K562 (cell line): ENCODE results near the gene NKAPL. TPM values are rescaled to one million over a fixed set of nuclear protein-coding genes. Genes with fewer than 3 reads are reported as not detected.
A peak's percentile ranks its signal among the peaks of the same experiment; 100 is the strongest.

ENCODE experiments used
- ELF2 ChIP-seq: fragments of 250-450 bp; sonication (Bioruptor Pico); IDR thresholded peaks from 2 replicates; pipeline ENCODE4 v1.5.0; 2021; ENCODE audit warnings: mild to moderate bottlenecking
- EZH2 ChIP-seq: IDR thresholded peaks from 2 replicates; pipeline ENCODE4 v1.6.1; 2012; ENCODE audit warnings: low read depth, mild to moderate bottlenecking, inconsistent platforms, low read length, borderline replicate concordance
- FOXA1 ChIP-seq: fragments of 450-650 bp; IDR thresholded peaks from 2 replicates; pipeline ENCODE4 v1.6.1; 2016; ENCODE audit warnings: mild to moderate bottlenecking, borderline replicate concordance
- HSF4 ChIP-seq: fragments of 250-450 bp; sonication (Bioruptor Pico); IDR thresholded peaks from 2 replicates; pipeline ENCODE4 v2.1.2; 2022; ENCODE audit warnings: mild to moderate bottlenecking, moderate library complexity, borderline replicate concordance
- KDM4B ChIP-seq, 2 experiments: fragments of 450-650 bp in 1 of 2; sonication (generic) in 1 of 2; IDR thresholded peaks; 2 replicates each; pipeline ENCODE4 v1.6.1; 2016 to 2017; ENCODE audit warnings: borderline replicate concordance in 2 of 2, antibody characterized with exemption in 1 of 2, low read depth in 1 of 2, mild to moderate bottlenecking in 1 of 2
- MAFF ChIP-seq: IDR thresholded peaks from 2 replicates; pipeline ENCODE4 v1.6.1; 2012; ENCODE audit warnings: low read length, improper control_type of control experiment
- MAFK ChIP-seq: IDR thresholded peaks from 2 replicates; pipeline ENCODE4 v1.6.1; 2011; ENCODE audit warnings: low read length, improper control_type of control experiment
- MEF2A ChIP-seq: IDR thresholded peaks from 2 replicates; pipeline ENCODE4 v1.6.1; 2011; ENCODE audit warnings: low read depth, mild to moderate bottlenecking, low read length, moderate library complexity; ENCODE audit not compliant: control insufficient read depth
- MGA ChIP-seq: fragments of 450-650 bp; IDR thresholded peaks from 2 replicates; pipeline ENCODE4 v1.6.1; 2016; ENCODE audit warnings: mild to moderate bottlenecking, moderate library complexity
- MITF ChIP-seq: IDR thresholded peaks from 2 replicates; pipeline ENCODE4 v1.6.1; 2014; ENCODE audit warnings: antibody characterized with exemption
- NR3C1 ChIP-seq: sonication (generic); formaldehyde crosslinking; IDR thresholded peaks from 2 replicates; pipeline ENCODE4 v1.8.1; 2022; ENCODE audit warnings: missing genetic modification reagents
- PYGO2 ChIP-seq: fragments of 450-650 bp; IDR thresholded peaks from 2 replicates; pipeline ENCODE4 v1.6.1; 2016; ENCODE audit warnings: mild to moderate bottlenecking, missing genetic modification characterization, moderate library complexity, missing compliant biosample characterization
- RUNX1 ChIP-seq: sonication (generic); IDR thresholded peaks from 2 replicates; pipeline ENCODE4 v1.6.1; 2016; ENCODE audit warnings: antibody characterized with exemption, low read depth
- TAF15 ChIP-seq: fragments of 200-400 bp; formaldehyde crosslinking; IDR thresholded peaks from 2 replicates; pipeline ENCODE4 v1.6.1; 2017; ENCODE audit warnings: mild to moderate bottlenecking, low read depth, low read length, moderate library complexity
- YY1 ChIP-seq, 3 experiments: IDR thresholded peaks; 2 replicates each; pipeline ENCODE4 v1.6.1; 2011; ENCODE audit warnings: low read length in 2 of 3, mild to moderate bottlenecking in 2 of 3, moderate library complexity in 2 of 3, borderline replicate concordance in 1 of 3, control low read depth in 1 of 3, low read depth in 1 of 3; ENCODE audit not compliant: insufficient read depth in 3 of 3, insufficient replicate concordance in 2 of 3, control insufficient read depth in 1 of 3, insufficient read length in 1 of 3; ENCODE audit errors: extremely low read depth in 1 of 3
- polyA plus RNA-seq, 8 experiments: library from polyadenylated mRNA; depleted of rRNA in 4 of 8; stranded (reverse) in 5 of 8; unstranded in 3 of 8; fragments of >200 nt; fragmentation: Nextera tagmentation in 2 of 8; fragmentation: Illumina TruSeq in 1 of 8; extraction: Ambion mirVana in 2 of 8; extraction: Trizol in 1 of 8; gene quantifications; 2 replicates each; pipeline versions ENCODE4 v1.2.1 to v1.2.3, GENCODE V29; 2011 to 2014; ENCODE audit warnings: inconsistent platforms in 1 of 8, missing spikeins in 1 of 8
- total RNA-seq, 7 experiments: library from RNA; depleted of rRNA in 6 of 7; stranded (reverse); fragments of >200 nt in 6 of 7; fragmentation: Illumina TruSeq in 2 of 7; extraction: Trizol in 2 of 7; gene quantifications; 2 replicates each; pipeline versions ENCODE4 v1.2.1 to v1.2.3, GENCODE V29; 2011 to 2021; ENCODE audit warnings: low replicate concordance in 1 of 7

NKAPL gene
- total and polyA plus RNA-seq, 9 of the 15 experiments (the other 6 are each of a cell fraction or from before 2014, with no cell fraction given), result not detected

DNA sequence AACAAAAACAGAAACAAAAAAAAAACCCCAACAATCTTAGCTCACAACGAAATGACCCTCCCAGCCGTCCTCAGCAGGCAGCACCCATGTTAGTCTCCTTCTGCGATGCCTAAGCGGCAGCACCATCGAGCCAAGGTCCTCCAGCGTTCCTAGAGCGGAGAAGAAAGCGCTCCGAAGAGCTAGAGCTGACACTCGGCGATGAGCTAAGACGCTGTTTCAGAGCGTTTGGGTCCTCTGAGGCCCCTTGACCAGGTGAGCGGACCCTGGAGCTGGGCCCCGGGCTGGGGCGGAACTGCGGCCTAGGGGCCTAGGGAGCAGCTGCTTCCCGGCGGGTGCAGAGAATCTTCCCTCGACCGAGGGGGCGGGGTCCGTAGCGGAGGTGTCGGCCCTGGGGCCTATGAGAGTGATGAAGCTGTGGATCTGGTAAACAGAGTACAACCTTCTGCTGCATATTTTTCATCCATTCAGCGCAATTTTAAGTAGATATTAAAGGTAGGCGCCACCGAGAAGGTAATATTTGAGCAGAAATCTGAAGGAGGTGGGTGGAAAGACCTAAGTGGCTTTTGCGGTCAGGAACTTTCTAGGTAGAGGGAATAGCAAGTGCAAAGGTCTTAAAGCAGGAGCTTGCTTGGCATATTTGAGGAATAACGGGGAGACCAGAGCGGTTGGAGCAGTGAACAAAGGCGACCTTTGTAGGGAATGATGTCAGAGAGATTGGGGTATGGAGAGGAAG, 8.0 kb downstream of the NKAPL start, which contains the start of gene ZSCAN26 (continued):
- TF ChIP-seq MGA (peak; percentile 61), PYGO2 (tag) (no peak), NR3C1 (CRISPR knock-in tag) (no peak), TAF15 (no peak), MAFF (no peak), HSF4 (CRISPR knock-in tag) (no peak), MAFK (no peak), EZH2 (no peak), RUNX1 (no peak), YY1 (IDR thresholded peaks at IDR 0.05; ENCODE audit: borderline replicate concordance in 1 of 3, control insufficient read depth in 1 of 3, extremely low read depth in 1 of 3, insufficient read depth in 3 of 3, insufficient read length in 1 of 3, insufficient replicate concordance in 2 of 3, low read depth in 1 of 3, low read length in 2 of 3) (peak in 2 of 3 experiments; percentile 84 to 90), MITF (no peak), MEF2A (no peak), ELF2 (CRISPR knock-in tag) (no peak), KDM4B (IDR thresholded peaks at IDR 0.05; ENCODE audit: borderline replicate concordance in 2 of 2, low read depth in 1 of 2) (peak in 1 of 2 experiments; percentile 82; a peak in 1 of 4 replicates), FOXA1 (no peak)
